ENCODE measurements around the gene RNASE8.

DNA sequence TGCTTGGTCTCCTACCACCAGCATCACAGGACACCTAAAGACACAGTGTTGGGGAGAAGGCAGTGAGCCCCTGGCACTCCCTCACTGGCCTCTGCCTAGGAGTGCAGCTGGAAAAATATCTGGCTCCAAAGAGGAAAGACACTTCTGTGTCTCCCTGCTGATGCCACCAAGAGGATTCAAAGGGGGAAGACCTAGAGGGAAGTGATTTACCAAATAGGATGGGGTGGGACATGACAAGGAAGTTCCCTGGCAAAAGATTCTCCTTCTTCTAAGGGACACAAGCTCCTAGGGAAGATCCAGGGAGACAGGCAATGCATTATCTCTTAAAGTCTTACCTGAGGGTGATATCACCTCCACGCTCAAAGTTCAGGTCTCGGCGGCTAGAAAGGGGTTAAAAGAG, 38.8 kb upstream of the RNASE8 start:
- TF ChIP-seq, protein P1, sequence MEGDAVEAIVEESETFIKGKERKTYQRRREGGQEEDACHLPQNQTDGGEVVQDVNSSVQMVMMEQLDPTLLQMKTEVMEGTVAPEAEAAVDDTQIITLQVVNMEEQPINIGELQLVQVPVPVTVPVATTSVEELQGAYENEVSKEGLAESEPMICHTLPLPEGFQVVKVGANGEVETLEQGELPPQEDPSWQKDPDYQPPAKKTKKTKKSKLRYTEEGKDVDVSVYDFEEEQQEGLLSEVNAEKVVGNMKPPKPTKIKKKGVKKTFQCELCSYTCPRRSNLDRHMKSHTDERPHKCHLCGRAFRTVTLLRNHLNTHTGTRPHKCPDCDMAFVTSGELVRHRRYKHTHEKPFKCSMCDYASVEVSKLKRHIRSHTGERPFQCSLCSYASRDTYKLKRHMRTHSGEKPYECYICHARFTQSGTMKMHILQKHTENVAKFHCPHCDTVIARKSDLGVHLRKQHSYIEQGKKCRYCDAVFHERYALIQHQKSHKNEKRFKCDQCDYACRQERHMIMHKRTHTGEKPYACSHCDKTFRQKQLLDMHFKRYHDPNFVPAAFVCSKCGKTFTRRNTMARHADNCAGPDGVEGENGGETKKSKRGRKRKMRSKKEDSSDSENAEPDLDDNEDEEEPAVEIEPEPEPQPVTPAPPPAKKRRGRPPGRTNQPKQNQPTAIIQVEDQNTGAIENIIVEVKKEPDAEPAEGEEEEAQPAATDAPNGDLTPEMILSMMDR (IDR thresholded peaks at IDR 0.05): no peak
- no peak for TF ChIP-seq POLR2A (IDR thresholded peaks at IDR 0.05)
- TF ChIP-seq POLR2AphosphoS5 (IDR thresholded peaks at IDR 0.05): no peak
